HPDE6-E6E7 (cell line): ENCODE measurements around the gene TPRG1L.
"Not testable (repeated sequence)": the region's sequence is repeated elsewhere in the genome, so short reads cannot be mapped to it uniquely, and the experiment has no call there.

ENCODE experiments used
- DNase-seq: peaks from one replicate; pipeline ENCODE4 v3.0.0; 2011; ENCODE audit warnings: missing footprints; ENCODE audit errors: extremely low spot score

Gene TPRG1L

GRCh38 chr1:3624200-3625136 lies at the start of gene TPRG1L:
Gene TPRG1L (plus strand): TSS chr1:3625015. CDS start chr1:3625073, 58 bp downstream.
- DNase-seq, result peak; percentile 97

GRCh38 chr1:3575515-3575914 lies 49.3 kb upstream of the TPRG1L start:
- not testable (repeated sequence) for DNase-seq

GRCh38 chr1:3575993-3576392 lies 48.8 kb upstream of the TPRG1L start:
- no peak for DNase-seq

DNA sequence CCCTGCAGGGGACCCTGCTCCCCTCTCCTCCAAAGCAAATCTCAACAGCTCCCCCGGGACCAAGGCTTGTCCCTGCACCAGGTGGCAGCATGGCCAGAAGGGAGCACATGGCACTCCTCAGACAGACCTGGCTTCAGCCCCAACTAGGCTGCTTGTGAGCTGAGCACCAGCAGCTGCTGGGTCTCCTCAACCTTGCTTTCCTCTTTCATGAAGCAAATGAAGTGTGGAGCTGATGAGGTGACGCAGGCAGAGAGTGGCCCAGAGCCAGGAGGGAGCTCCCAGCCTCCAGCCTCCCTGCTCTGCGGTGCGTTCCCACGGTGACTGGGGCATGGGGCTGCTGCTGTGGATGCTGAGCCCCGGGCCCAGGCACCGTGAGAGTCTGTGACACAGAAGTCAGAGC lies 47.5 kb upstream of the TPRG1L start:
- DNase-seq, result no peak

- no peak for DNase-seq
These were observed 46.9 kb upstream of the TPRG1L start for GRCh38 chr1:3577711-3578432.

DNA sequence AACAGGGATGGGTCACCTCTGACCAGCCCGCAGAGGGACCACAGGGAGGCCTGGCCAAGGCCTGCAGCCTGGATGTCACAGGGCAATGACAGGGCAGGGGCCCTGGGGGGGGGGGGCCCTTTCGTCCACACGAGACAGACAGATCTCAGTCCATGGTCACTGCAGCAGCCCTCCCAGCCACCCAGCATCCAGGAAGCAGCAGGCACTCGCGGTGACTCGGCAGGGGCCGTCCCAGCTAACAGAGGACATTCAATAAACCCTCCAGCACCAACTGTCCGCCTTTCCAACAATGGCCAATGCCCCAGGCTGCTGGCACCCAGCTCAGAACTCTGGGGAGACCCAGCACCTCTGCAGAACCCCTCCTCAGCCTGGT lies 46.4 kb upstream of the TPRG1L start:
- no peak for DNase-seq

- no peak for DNase-seq
These were observed 45.9 kb upstream of the TPRG1L start for GRCh38 chr1:3578906-3579305.

GRCh38 chr1:3579626-3580025 lies 45.2 kb upstream of the TPRG1L start:
- no peak for DNase-seq

GRCh38 chr1:3580231-3580630 lies 44.6 kb upstream of the TPRG1L start:
- DNase-seq, result no peak

DNA sequence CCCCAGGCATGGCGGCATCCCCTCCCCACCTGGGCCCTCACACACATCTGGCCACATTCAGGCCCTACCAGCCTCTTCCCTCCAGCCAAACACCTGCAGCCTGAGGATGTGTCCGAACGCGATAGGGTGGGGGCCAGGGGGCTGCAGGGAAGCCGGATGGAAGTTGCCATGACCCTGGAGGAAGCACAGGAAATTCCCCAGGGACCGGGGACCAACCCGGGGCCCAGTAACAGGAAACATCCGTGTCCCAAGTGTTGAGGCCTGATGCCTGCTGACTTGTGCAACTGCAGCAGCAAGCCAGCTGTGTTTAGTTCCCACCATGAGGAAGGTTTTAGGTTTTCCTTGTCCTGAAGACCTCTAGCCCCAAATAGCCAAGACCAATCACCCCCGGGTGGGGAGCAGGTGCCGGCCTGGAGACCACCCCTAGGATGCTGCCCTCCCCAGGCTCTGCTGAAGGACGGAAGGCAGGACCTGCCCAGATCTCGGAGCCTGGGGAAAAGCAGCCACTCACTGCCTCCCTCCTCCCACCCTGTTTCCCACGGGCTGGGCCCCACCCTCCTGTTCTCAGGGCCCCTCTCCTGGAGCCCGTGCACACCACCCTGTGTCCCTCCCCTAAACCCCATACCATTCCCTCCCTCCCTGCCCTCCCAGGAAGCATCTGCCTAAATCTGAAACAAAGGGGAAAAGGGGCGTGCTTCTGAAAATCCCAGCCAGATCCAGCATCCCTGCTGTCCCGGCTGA lies 43.3 kb upstream of the TPRG1L start:
- DNase-seq, result no peak

- not testable (repeated sequence) for DNase-seq
These were observed 41.1 kb upstream of the TPRG1L start for GRCh38 chr1:3583751-3584150.

DNA sequence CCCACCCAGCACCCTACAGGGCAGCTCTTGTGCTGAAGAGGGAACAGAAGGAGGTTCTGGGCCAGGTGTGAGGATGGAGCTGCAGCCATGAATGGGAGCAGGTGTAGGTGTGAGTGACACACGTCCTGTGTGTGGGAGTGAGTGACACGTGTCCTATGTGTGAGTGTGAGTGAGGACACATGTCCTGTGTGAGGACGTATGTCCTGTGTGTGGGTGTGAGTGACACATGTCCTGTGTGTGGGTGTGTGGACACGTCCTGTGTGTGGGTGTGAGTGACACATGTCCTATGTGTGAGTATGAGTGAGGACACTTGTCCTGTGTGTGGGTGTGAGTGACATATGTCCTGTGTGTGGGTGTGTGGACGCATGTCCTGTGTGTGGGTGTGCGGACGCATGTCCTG lies 39.9 kb upstream of the TPRG1L start:
- no peak for DNase-seq

- DNase-seq, result not testable (repeated sequence)
These were observed 39.4 kb upstream of the TPRG1L start for GRCh38 chr1:3585353-3585868.

DNA sequence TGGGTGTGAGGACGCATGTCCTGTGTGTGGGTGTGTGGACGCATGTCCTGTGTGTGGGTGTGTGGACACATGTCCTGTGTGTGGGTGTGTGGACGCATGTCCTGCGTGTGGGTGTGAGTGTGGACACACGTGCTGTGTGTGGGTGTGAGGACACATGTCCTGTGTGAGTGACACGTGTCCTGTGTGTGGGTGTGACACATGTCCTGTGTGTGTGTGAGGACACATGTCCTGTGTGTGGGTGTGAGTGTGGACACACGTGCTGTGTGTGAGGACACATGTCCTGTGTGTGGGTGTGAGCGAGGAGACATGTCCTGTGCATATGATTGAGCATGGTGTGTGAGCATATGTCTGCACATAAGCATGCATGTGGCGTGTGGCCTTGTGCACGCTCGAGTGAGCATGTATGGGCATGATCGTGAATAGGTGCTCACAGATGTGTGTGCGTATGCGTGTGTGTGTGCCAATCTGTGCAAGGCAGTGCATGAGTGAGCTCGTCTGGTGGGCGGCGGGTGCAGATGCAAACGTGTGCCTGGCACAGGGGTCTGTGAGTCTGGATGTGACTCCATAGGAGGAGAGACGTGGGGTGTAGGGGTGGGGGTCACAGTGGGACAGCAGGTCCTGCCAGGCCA lies 38.8 kb upstream of the TPRG1L start:
- no peak for DNase-seq

DNA sequence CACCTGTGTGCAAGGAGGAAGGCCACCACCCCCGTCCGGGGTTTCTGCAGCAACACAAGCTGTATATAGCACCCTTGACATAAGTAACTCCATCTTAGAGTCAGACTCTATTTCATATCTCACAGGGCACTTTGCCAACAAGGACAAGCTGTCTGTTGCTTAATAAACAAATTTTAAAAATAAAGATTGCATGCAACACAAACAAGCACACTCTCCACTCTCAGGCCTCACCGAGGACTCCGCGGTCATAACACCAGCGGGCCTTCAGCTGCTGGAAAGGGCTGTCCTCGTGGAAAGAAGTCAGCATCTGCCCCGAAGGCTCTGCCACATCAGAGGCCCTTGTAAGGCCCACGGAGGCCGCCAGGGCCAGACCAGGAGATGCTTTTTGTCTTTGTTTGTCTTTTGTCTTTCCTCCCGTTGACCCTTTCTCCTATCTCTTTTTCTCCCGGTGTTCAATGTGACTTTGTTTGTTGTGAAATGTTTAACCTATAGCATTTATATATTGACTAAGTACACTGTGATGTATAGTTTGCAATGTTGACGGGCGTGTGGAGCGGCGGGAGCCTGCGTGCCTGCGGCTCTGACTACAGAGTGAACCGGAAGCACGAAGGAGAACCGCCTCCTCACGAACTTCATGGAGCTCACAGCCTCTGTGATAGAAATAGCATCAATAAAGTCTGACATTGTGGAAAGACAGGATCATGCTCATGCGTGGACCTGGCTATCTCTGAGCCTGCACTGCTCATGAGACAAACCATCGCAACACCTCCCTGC lies 37.6 kb upstream of the TPRG1L start:
- DNase-seq, result peak; percentile 50

GRCh38 chr1:3588395-3588794 lies 36.4 kb upstream of the TPRG1L start:
- DNase-seq, result no peak

DNA sequence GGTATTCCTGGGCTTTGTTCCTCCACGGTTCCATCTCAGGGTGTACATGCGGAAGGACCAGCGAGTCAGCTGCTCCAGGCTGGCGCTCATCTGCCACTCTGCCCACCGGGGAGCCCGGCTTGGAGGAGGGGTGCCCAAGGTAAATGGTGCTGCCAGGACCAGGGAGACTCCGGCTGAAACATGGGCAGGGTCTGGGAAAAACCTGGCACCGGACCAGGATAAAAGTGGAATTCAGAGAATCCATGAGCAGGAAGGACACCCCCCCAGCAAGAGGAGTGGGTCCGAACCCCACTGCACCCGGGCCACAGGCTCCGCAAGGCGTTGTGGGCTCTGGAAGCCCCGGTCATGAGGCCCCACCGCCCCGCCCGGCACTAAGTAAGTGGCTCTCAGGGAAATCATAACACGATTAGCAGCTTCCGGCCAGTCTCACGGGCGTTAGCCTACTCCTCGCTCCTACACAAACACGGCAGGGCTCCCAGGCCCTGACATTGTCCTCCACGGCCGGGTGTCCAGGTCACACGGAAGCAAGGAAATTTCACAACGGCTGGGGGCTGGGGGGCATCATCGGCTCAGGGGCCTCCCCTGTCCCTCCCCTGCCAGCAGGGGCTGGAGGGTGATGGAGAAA lies 34.6 kb upstream of the TPRG1L start:
- DNase-seq, result no peak

DNA sequence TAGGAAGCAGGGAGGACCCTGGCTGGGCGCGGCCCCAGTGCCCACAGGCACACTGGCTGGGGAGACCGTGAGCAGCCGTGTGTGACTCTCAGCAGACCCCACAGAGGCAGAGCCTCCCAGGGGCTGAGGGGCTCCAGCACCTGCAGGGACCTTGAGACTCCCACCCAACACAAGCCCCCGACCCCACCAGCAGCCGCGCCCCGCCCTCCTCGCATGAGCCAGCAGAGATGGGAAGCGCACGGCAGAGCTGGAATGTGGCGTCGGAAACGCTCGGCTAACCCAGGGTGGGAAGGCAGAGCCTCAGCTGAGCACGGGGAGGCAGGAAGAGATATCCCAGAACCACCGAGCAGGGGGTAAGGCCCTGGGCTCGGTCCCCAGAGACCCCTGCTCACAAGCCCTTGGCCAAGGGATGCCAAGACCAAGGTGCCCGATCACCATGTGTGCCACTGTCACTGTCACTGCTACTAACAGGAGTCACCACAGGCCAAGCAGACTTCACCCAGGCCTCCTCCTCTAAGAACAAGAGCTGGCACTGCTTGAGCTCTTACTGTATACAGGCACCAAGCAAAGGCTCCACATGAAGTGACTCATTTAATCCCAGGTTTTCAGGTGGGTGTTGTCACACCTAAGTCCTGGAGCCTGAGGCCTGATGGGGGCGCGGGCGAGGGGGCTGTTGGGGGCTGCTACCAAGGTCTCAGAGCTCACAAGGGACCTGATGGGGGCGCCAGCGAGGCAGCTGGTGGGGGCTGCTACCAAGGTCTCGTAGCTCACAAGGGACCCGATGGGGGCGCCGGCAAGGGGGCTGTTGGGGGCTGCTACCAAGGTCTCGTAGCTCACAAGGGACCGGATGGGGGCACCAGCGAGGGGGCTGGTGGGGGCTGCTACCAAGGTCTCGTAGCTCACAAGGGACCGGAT lies 33.6 kb upstream of the TPRG1L start:
- no peak for DNase-seq

DNA sequence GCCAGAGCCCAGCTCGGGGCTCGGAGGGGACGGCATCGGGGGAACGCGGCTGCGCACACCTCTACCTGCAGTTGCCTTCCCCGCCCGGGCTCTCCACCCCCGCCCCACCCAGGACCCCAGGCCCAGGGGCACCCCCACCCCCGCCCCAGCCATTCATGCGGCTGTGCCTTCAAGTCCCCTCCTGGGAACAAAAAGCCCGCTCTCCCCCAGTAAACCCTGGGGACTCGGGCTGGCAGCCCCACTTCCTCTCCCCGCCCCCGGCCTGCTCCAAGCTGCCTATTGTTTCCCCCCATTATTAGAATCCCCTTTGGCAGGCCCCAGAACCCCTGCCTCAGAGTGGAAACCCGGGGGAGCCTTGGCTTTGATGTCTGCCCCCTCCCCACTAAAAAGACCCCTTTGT lies 31.5 kb upstream of the TPRG1L start:
- no peak for DNase-seq
